Measurements from ENCODE around the gene DNM3.

- TF ChIP-seq KLF7 (tag by site-specific recombination; IDR thresholded peaks at IDR 0.05; ENCODE audit: borderline replicate concordance) = no peak
- no peak for TF ChIP-seq SP2 (tag by site-specific recombination; IDR thresholded peaks at IDR 0.05)
- TF ChIP-seq, protein P1, sequence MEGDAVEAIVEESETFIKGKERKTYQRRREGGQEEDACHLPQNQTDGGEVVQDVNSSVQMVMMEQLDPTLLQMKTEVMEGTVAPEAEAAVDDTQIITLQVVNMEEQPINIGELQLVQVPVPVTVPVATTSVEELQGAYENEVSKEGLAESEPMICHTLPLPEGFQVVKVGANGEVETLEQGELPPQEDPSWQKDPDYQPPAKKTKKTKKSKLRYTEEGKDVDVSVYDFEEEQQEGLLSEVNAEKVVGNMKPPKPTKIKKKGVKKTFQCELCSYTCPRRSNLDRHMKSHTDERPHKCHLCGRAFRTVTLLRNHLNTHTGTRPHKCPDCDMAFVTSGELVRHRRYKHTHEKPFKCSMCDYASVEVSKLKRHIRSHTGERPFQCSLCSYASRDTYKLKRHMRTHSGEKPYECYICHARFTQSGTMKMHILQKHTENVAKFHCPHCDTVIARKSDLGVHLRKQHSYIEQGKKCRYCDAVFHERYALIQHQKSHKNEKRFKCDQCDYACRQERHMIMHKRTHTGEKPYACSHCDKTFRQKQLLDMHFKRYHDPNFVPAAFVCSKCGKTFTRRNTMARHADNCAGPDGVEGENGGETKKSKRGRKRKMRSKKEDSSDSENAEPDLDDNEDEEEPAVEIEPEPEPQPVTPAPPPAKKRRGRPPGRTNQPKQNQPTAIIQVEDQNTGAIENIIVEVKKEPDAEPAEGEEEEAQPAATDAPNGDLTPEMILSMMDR (tag by site-specific recombination; IDR thresholded peaks at IDR 0.05) = no peak
- TF ChIP-seq, protein P2, sequence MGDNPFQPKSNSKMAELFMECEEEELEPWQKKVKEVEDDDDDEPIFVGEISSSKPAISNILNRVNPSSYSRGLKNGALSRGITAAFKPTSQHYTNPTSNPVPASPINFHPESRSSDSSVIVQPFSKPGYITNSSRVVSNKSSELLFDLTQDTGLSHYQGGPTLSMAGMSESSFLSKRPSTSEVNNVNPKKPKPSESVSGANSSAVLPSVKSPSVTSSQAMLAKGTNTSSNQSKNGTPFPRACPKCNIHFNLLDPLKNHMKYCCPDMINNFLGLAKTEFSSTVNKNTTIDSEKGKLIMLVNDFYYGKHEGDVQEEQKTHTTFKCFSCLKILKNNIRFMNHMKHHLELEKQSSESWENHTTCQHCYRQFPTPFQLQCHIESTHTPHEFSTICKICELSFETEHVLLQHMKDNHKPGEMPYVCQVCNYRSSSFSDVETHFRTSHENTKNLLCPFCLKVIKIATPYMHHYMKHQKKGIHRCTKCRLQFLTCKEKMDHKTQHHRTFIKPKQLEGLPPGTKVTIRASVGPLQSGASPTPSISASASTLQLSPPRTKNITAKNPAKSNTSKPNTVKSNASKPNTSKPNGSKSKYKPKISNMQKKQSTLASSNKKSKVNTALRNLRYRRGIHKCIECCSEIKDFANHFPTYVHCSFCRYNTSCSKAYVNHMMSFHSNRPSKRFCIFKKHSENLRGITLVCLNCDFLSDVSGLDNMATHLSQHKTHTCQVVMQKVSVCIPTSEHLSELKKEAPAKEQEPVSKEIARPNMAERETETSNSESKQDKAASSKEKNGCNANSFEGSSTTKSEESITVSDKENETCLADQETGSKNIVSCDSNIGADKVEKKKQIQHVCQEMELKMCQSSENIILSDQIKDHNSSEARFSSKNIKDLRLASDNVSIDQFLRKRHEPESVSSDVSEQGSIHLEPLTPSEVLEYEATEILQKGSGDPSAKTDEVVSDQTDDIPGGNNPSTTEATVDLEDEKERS (tag by site-specific recombination; IDR thresholded peaks at IDR 0.05) = no peak
- TF ChIP-seq, protein P3, sequence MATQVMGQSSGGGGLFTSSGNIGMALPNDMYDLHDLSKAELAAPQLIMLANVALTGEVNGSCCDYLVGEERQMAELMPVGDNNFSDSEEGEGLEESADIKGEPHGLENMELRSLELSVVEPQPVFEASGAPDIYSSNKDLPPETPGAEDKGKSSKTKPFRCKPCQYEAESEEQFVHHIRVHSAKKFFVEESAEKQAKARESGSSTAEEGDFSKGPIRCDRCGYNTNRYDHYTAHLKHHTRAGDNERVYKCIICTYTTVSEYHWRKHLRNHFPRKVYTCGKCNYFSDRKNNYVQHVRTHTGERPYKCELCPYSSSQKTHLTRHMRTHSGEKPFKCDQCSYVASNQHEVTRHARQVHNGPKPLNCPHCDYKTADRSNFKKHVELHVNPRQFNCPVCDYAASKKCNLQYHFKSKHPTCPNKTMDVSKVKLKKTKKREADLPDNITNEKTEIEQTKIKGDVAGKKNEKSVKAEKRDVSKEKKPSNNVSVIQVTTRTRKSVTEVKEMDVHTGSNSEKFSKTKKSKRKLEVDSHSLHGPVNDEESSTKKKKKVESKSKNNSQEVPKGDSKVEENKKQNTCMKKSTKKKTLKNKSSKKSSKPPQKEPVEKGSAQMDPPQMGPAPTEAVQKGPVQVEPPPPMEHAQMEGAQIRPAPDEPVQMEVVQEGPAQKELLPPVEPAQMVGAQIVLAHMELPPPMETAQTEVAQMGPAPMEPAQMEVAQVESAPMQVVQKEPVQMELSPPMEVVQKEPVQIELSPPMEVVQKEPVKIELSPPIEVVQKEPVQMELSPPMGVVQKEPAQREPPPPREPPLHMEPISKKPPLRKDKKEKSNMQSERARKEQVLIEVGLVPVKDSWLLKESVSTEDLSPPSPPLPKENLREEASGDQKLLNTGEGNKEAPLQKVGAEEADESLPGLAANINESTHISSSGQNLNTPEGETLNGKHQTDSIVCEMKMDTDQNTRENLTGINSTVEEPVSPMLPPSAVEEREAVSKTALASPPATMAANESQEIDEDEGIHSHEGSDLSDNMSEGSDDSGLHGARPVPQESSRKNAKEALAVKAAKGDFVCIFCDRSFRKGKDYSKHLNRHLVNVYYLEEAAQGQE (tag by site-specific recombination; IDR thresholded peaks at IDR 0.05) = no peak
- no peak for TF ChIP-seq ZNF529 (tag by site-specific recombination; IDR thresholded peaks at IDR 0.05; ENCODE audit: insufficient replicate concordance)
- no peak for TF ChIP-seq YY1 (tag by site-specific recombination; IDR thresholded peaks at IDR 0.05)
- TF ChIP-seq HOXD13 (CRISPR knock-in tag; IDR thresholded peaks at IDR 0.05; ENCODE audit: borderline replicate concordance) = no peak
- TF ChIP-seq HOXA7 (CRISPR knock-in tag; IDR thresholded peaks at IDR 0.05; ENCODE audit: borderline replicate concordance) = no peak
- TF ChIP-seq MEIS1 (CRISPR knock-in tag; IDR thresholded peaks at IDR 0.05; ENCODE audit: borderline replicate concordance) = no peak
Measured at GRCh38 chr1:171871848-171872247, 30.6 kb downstream of the DNM3 start.
